Esophagus muscularis mucosa (tissue), 3 donors: ENCODE data around the gene PLEKHG3.

ENCODE experiments used
- POLR2A ChIP-seq: fragments of 450-650 bp; IDR thresholded peaks from one replicate; pipeline ENCODE4 v1.6.1; 2017; ENCODE audit warnings: antibody characterized with exemption, moderate library complexity, mild to moderate bottlenecking, low read depth
- POLR2AphosphoS5 ChIP-seq, 2 donors: sonication (generic); formaldehyde crosslinking; IDR thresholded peaks; one replicate each; pipeline ENCODE4 v1.6.1; 2017; ENCODE audit warnings: antibody characterized with exemption in 2 of 2
- TF ChIP-seq, protein P1 (sequence below), 3 experiments: fragments of 200-600 bp in 2 of 3; fragments of 450-650 bp in 1 of 3; sonication (generic) in 2 of 3; IDR thresholded peaks; one replicate each; pipeline ENCODE4 v1.5.1; 2017 to 2019; ENCODE audit warnings: antibody characterized with exemption in 3 of 3, mild to moderate bottlenecking in 2 of 3, moderate library complexity in 1 of 3

DNA sequence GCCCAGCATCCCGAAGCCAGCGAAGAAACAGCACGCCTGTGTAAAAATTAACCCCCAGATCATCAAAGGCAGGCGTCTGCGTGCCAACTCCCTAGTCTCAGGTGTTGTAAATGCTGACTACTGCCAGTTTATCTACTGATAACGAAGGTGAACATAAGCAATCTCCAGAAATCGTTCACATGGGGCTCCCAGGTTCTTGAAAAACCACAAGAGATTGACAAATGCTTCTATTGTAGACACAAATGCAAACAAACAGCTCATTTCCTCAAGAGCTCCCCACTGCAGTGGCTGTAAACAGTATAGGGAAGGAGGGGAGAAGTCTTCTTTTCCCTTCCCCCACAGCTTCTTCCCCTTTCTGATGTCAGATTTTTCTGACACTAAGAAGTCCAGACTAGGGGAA is 5.3 kb upstream of the PLEKHG3 start:
- TF ChIP-seq, protein P1, sequence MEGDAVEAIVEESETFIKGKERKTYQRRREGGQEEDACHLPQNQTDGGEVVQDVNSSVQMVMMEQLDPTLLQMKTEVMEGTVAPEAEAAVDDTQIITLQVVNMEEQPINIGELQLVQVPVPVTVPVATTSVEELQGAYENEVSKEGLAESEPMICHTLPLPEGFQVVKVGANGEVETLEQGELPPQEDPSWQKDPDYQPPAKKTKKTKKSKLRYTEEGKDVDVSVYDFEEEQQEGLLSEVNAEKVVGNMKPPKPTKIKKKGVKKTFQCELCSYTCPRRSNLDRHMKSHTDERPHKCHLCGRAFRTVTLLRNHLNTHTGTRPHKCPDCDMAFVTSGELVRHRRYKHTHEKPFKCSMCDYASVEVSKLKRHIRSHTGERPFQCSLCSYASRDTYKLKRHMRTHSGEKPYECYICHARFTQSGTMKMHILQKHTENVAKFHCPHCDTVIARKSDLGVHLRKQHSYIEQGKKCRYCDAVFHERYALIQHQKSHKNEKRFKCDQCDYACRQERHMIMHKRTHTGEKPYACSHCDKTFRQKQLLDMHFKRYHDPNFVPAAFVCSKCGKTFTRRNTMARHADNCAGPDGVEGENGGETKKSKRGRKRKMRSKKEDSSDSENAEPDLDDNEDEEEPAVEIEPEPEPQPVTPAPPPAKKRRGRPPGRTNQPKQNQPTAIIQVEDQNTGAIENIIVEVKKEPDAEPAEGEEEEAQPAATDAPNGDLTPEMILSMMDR (IDR thresholded peaks at IDR 0.05), result no peak
- no peak for TF ChIP-seq POLR2A
- no peak for TF ChIP-seq POLR2AphosphoS5 (IDR thresholded peaks at IDR 0.05)
